IPS-15b (cell line): ENCODE data around the gene KRT23.

Experiments
- H3K27me3 ChIP-seq: one replicate; pipeline ENCODE4 v1.6.1; 2013; ENCODE audit warnings: low read length; ENCODE audit not compliant: control insufficient read depth, insufficient read depth
- H3K36me3 ChIP-seq: one replicate; pipeline ENCODE4 v1.6.1; 2013; ENCODE audit warnings: low read length; ENCODE audit not compliant: control insufficient read depth, insufficient read depth
- H3K4me1 ChIP-seq: one replicate; pipeline ENCODE4 v1.6.1; 2013; ENCODE audit warnings: mild to moderate bottlenecking, low read length; ENCODE audit not compliant: control insufficient read depth, insufficient read depth
- H3K4me3 ChIP-seq: one replicate; pipeline ENCODE4 v1.5.1; 2013; ENCODE audit warnings: low read depth, low read length
- H3K9ac ChIP-seq: one replicate; pipeline ENCODE4 v1.6.1; 2013; ENCODE audit warnings: low read depth, mild to moderate bottlenecking, low read length
- H3K9me3 ChIP-seq: one replicate; pipeline ENCODE4 v1.6.1; 2013; ENCODE audit warnings: mild to moderate bottlenecking, low read length; ENCODE audit not compliant: control insufficient read depth, insufficient read depth

The KRT23 gene

GRCh38 chr17:40905370-40905769 is 32.1 kb downstream of the KRT23 start:
- H3K36me3 ChIP-seq, result no peaks in the 10 kb centered on the region
- no peaks in the 10 kb centered on the region for H3K9me3 ChIP-seq
- H3K27me3 ChIP-seq, result no peaks in the 10 kb centered on the region
- no peak overlapping the region for H3K4me3 ChIP-seq
- H3K4me1 ChIP-seq, result peaks cover 2% of the 10 kb centered on the region
- no peak overlapping the region for H3K9ac ChIP-seq

- H3K27me3 ChIP-seq, result no peaks in the 10 kb centered on the region
- H3K4me3 ChIP-seq, result no peak overlapping the region
- H3K9ac ChIP-seq, result no peak overlapping the region
- peaks cover 2% of the 10 kb centered on the region for H3K4me1 ChIP-seq
- H3K36me3 ChIP-seq, result no peaks in the 10 kb centered on the region
- H3K9me3 ChIP-seq, result no peaks in the 10 kb centered on the region
These were observed 34.2 kb downstream of the KRT23 start for GRCh38 chr17:40903129-40903847.

- H3K27me3 ChIP-seq, result no peaks in the 10 kb centered on the region
- H3K9ac ChIP-seq, result no peak overlapping the region
- no peaks in the 10 kb centered on the region for H3K36me3 ChIP-seq
- peaks cover 2% of the 10 kb centered on the region for H3K4me1 ChIP-seq
- H3K9me3 ChIP-seq, result no peaks in the 10 kb centered on the region
- H3K4me3 ChIP-seq, result no peak overlapping the region
These were observed 34.9 kb downstream of the KRT23 start for GRCh38 chr17:40902498-40902897.

GRCh38 chr17:40901981-40902474 is 35.4 kb downstream of the KRT23 start:
- H3K27me3 ChIP-seq, result no peaks in the 10 kb centered on the region
- no peaks in the 10 kb centered on the region for H3K9me3 ChIP-seq
- H3K4me1 ChIP-seq, result peaks cover 2% of the 10 kb centered on the region
- no peaks in the 10 kb centered on the region for H3K36me3 ChIP-seq
- H3K9ac ChIP-seq, result no peak overlapping the region
- H3K4me3 ChIP-seq, result no peak overlapping the region

- Histone ChIP-seq H3K36me3 (no peaks in the 10 kb centered on the region), H3K27me3 (no peaks in the 10 kb centered on the region), H3K9me3 (no peaks in the 10 kb centered on the region), H3K4me3 (no peak overlapping the region), H3K4me1 (peaks cover 2% of the 10 kb centered on the region), H3K9ac (no peak overlapping the region)
These were observed 36.6 kb downstream of the KRT23 start for GRCh38 chr17:40900809-40901356.

GRCh38 chr17:40896916-40897455 is 40.5 kb downstream of the KRT23 start:
- no peak overlapping the region for H3K4me3 ChIP-seq
- no peaks in the 10 kb centered on the region for H3K36me3 ChIP-seq
- no peaks in the 10 kb centered on the region for H3K27me3 ChIP-seq
- H3K9ac ChIP-seq, result no peak overlapping the region
- H3K4me1 ChIP-seq, result no peaks in the 10 kb centered on the region
- no peaks in the 10 kb centered on the region for H3K9me3 ChIP-seq

GRCh38 chr17:40895106-40895730 is 42.2 kb downstream of the KRT23 start:
- Histone ChIP-seq H3K4me1 (no peaks in the 10 kb centered on the region), H3K36me3 (no peaks in the 10 kb centered on the region), H3K9ac (no peak overlapping the region), H3K9me3 (no peaks in the 10 kb centered on the region), H3K4me3 (no peak overlapping the region), H3K27me3 (no peaks in the 10 kb centered on the region)

- Histone ChIP-seq H3K27me3 (no peaks in the 10 kb centered on the region), H3K4me3 (no peak overlapping the region), H3K36me3 (no peaks in the 10 kb centered on the region), H3K9me3 (no peaks in the 10 kb centered on the region), H3K9ac (no peak overlapping the region), H3K4me1 (no peaks in the 10 kb centered on the region)
These were observed 49.2 kb downstream of the KRT23 start for GRCh38 chr17:40888196-40888720.

GRCh38 chr17:40886090-40886489 is 51.4 kb downstream of the KRT23 start:
- H3K36me3 ChIP-seq, result no peaks in the 10 kb centered on the region
- no peaks in the 10 kb centered on the region for H3K4me1 ChIP-seq
- H3K27me3 ChIP-seq, result no peaks in the 10 kb centered on the region
- H3K4me3 ChIP-seq, result no peak overlapping the region
- H3K9me3 ChIP-seq, result no peaks in the 10 kb centered on the region
- no peak overlapping the region for H3K9ac ChIP-seq

- Histone ChIP-seq H3K36me3 (no peaks in the 10 kb centered on the region), H3K9ac (no peak within 1 kb of the TSS), H3K4me1 (no peaks in the 10 kb centered on the region), H3K4me3 (no peak within 1 kb of the TSS), H3K9me3 (no peaks in the 10 kb centered on the region), H3K27me3 (no peaks in the 10 kb centered on the region)
These were observed 52.5 kb downstream of the KRT23 start, which contains the start of gene KRT20 for GRCh38 chr17:40884708-40885512. KRT20 (minus strand) TSS chr17:40885242; CDS start chr17:40885185, 57 bp downstream.

GRCh38 chr17:40883626-40884334 is 53.7 kb downstream of the KRT23 start:
- Histone ChIP-seq H3K9me3 (no peaks in the 10 kb centered on the region), H3K36me3 (no peaks in the 10 kb centered on the region), H3K9ac (no peak overlapping the region), H3K27me3 (no peaks in the 10 kb centered on the region), H3K4me1 (no peaks in the 10 kb centered on the region), H3K4me3 (no peak overlapping the region)
